Measurements from ENCODE around the gene U2AF2.

The U2AF2 gene

DNA sequence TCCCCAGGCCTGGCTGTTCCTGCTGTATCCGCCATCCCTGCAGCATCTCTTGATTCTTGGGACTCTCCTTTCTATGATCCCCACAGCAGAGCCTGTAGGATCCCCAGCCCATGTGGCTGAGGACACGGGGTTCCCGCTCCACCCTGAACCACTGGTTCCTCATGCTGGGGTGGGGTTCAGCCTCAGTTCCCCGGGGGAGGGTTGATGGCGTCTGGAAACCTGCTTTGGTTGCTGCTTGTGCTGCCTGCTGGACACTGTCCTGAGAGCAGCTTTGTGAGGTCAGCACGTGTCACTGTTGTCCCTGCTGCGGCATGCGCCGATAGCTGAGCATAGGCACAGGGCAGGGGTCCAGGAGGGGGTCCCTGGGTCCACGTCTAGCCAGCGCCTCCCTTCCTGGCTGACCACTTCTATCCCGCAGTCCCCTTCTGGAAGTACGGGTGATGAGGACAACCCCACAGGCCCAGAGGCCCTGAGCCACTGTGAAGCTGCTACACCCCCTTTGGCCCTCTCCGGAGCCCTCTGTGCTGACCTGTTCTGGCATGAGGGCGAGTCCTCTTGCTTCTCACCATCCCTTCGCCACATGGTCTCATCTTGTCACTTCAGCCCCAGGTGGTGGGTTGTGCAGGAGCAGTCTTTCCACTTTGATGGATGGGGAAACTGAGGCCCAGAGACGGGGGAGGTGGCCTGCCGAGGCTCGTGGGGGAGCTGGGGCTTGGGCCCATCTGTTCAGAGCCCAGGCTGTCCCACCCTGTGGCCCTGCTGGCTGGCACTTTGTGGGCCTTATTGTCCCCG is 25.7 kb downstream of the U2AF2 start:
- Histone ChIP-seq H2BK12ac (ENCODE audit: low read length) (no peak overlapping the region), H4K8ac (ENCODE audit: low read depth, low read length) (no peak overlapping the region), H3K4me2 (ENCODE audit: insufficient read depth, low read length, poor library complexity, severe bottlenecking) (peak overlapping the region; percentile 3), H2AK5ac (ENCODE audit: low read depth, low read length) (no peak overlapping the region), H3K27me3 (ENCODE audit: control insufficient read depth in 3 of 3, insufficient read depth in 3 of 3, low read depth in 1 of 3, low read length in 3 of 3) (no peaks in the 10 kb centered on the region), H3K9ac (ENCODE audit: low read depth, low read length, poor library complexity) (no peak overlapping the region), H3K79me1 (ENCODE audit: low read depth, low read length) (peaks cover 26% of the 10 kb centered on the region), H3K18ac (ENCODE audit: low read length) (no peak overlapping the region), H3K4me1 (ENCODE audit: control insufficient read depth in 2 of 2, insufficient read depth in 1 of 2, low read depth in 1 of 2, low read length in 2 of 2) (peaks cover 3 to 9% of the 10 kb centered on the region in 2 donors), H3K23ac (ENCODE audit: low read depth, low read length, poor library complexity) (no peak overlapping the region), H3K4me3 (ENCODE audit: low read length in 2 of 2) (peak overlapping the region in 1 of 2 donors; percentile 21), H2BK120ac (ENCODE audit: low read depth, low read length) (no peak overlapping the region), H3K27ac (replicated peaks; ENCODE audit: low read length) (no peak overlapping the region), H3K14ac (ENCODE audit: low read length) (no peak overlapping the region), H4K91ac (ENCODE audit: low read depth, low read length, poor library complexity) (no peak overlapping the region), H3K36me3 (replicated peaks in 1 of 2; ENCODE audit: control insufficient read depth in 2 of 2, insufficient read depth in 2 of 2, low read length in 2 of 2) (peaks cover 40 to 81% of the 10 kb centered on the region in 2 donors), H3K4ac (ENCODE audit: low read length) (no peak overlapping the region), H2BK15ac (ENCODE audit: low read length) (no peak overlapping the region), H2BK5ac (ENCODE audit: low read length) (no peak overlapping the region), H2AFZ (ENCODE audit: low read length) (no peak overlapping the region), H3K9me3 (replicated peaks in 1 of 2; ENCODE audit: control insufficient read depth in 2 of 2, insufficient read depth in 1 of 2, low read depth in 1 of 2, low read length in 2 of 2) (peaks cover 0 to 2% of the 10 kb centered on the region in 2 donors)
- DNase-seq (ENCODE audit: low spot score): no peak
- no CpG with 5 or more reads among the region's 20 CpGs for WGBS, 2 donors (ENCODE audit: extremely low coverage in 2 of 2, insufficient read length in 2 of 2, insufficient replicate concordance in 1 of 2)

- H3K79me1 ChIP-seq (ENCODE audit: low read depth, low read length): peaks cover 32% of the 10 kb centered on the region
- H3K18ac ChIP-seq (ENCODE audit: low read length): no peak overlapping the region
- peaks cover 45 to 90% of the 10 kb centered on the region in 2 donors for H3K36me3 ChIP-seq (replicated peaks in 1 of 2; ENCODE audit: control insufficient read depth in 2 of 2, insufficient read depth in 2 of 2, low read length in 2 of 2)
- no peak overlapping the region for H3K9ac ChIP-seq (ENCODE audit: low read depth, low read length, poor library complexity)
- no peak overlapping the region for H3K14ac ChIP-seq (ENCODE audit: low read length)
- peaks cover 0 to 2% of the 10 kb centered on the region in 2 donors for H3K9me3 ChIP-seq (replicated peaks in 1 of 2; ENCODE audit: control insufficient read depth in 2 of 2, insufficient read depth in 1 of 2, low read depth in 1 of 2, low read length in 2 of 2)
- H2BK5ac ChIP-seq (ENCODE audit: low read length): no peak overlapping the region
- no peak overlapping the region for H3K4ac ChIP-seq (ENCODE audit: low read length)
- no peak overlapping the region for H2BK12ac ChIP-seq (ENCODE audit: low read length)
- no peak overlapping the region for H3K23ac ChIP-seq (ENCODE audit: low read depth, low read length, poor library complexity)
- H3K4me1 ChIP-seq (ENCODE audit: control insufficient read depth in 2 of 2, insufficient read depth in 1 of 2, low read depth in 1 of 2, low read length in 2 of 2): peaks cover 0 to 4% of the 10 kb centered on the region in 2 donors
- H3K27ac ChIP-seq (replicated peaks; ENCODE audit: low read length): no peak overlapping the region
- H2AFZ ChIP-seq (ENCODE audit: low read length): no peak overlapping the region
- H3K4me3 ChIP-seq (ENCODE audit: low read length in 2 of 2): no peak overlapping the region
- no peak overlapping the region for H4K8ac ChIP-seq (ENCODE audit: low read depth, low read length)
- no peak overlapping the region for H2BK15ac ChIP-seq (ENCODE audit: low read length)
- no CpG with 5 or more reads among the region's 9 CpGs for WGBS, 2 donors (ENCODE audit: extremely low coverage in 2 of 2, insufficient read length in 2 of 2, insufficient replicate concordance in 1 of 2)
- H3K4me2 ChIP-seq (ENCODE audit: insufficient read depth, low read length, poor library complexity, severe bottlenecking): no peak overlapping the region
- H2AK5ac ChIP-seq (ENCODE audit: low read depth, low read length): no peak overlapping the region
- no peak overlapping the region for H4K91ac ChIP-seq (ENCODE audit: low read depth, low read length, poor library complexity)
- H3K27me3 ChIP-seq (ENCODE audit: control insufficient read depth in 3 of 3, insufficient read depth in 3 of 3, low read depth in 1 of 3, low read length in 3 of 3): no peaks in the 10 kb centered on the region
- no peak for DNase-seq (ENCODE audit: low spot score)
- H2BK120ac ChIP-seq (ENCODE audit: low read depth, low read length): no peak overlapping the region
These were observed 26.6 kb downstream of the U2AF2 start for GRCh38 chr19:55681131-55682092.

DNA sequence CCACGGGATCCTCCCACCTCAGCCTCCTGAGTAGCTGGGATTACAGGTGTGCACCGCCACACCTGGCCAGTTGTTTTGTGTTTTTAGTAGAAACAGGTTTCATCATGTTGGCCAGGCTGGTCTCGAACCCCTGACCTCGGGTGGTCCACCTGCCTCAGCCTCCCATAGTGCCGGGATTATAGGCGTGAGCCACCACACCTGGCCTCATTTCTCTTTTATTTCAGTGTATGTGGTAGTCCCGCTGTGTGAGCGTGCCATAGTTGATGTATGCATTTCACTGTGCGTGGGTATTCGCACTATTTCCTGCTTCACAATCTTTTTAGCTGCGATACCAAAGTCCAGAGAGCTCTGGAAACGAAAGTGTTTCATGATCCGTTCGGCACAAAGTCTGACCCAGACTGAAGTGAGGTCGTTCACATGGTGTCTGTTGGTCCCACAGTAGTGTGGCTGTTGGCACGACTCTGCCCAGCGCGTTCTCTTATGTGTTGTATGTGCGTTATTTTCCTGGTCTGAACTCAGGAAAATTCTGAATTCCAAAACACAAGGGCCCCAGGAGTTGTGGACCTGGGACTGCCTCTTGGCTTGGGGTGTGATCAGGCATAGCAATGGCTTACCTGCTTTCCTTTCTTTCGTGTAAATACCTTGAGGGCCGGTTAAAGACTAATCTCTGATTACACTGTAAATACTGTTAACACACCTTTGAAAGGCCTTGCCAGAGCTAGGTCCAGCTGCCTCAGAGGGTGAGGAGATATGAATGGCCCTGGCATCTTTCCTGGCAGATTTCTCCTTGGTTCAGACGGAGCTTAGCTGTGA is 28.8 kb downstream of the U2AF2 start:
- Histone ChIP-seq H3K4ac (ENCODE audit: low read length) (no peak overlapping the region), H4K8ac (ENCODE audit: low read depth, low read length) (no peak overlapping the region), H2AFZ (ENCODE audit: low read length) (no peak overlapping the region), H3K4me2 (ENCODE audit: insufficient read depth, low read length, poor library complexity, severe bottlenecking) (no peak overlapping the region), H2BK120ac (ENCODE audit: low read depth, low read length) (no peak overlapping the region), H3K9ac (ENCODE audit: low read depth, low read length, poor library complexity) (no peak overlapping the region), H3K36me3 (replicated peaks in 1 of 2; ENCODE audit: control insufficient read depth in 2 of 2, insufficient read depth in 2 of 2, low read length in 2 of 2) (peaks cover 39 to 92% of the 10 kb centered on the region in 2 donors), H4K91ac (ENCODE audit: low read depth, low read length, poor library complexity) (no peak overlapping the region), H2BK15ac (ENCODE audit: low read length) (no peak overlapping the region), H2BK12ac (ENCODE audit: low read length) (no peak overlapping the region), H2AK5ac (ENCODE audit: low read depth, low read length) (no peak overlapping the region), H3K27me3 (ENCODE audit: control insufficient read depth in 3 of 3, insufficient read depth in 3 of 3, low read depth in 1 of 3, low read length in 3 of 3) (no peaks in the 10 kb centered on the region), H3K18ac (ENCODE audit: low read length) (no peak overlapping the region), H3K9me3 (replicated peaks in 1 of 2; ENCODE audit: control insufficient read depth in 2 of 2, insufficient read depth in 1 of 2, low read depth in 1 of 2, low read length in 2 of 2) (peaks cover 0 to 2% of the 10 kb centered on the region in 2 donors), H3K23ac (ENCODE audit: low read depth, low read length, poor library complexity) (no peak overlapping the region), H3K79me1 (ENCODE audit: low read depth, low read length) (peaks cover 38% of the 10 kb centered on the region), H3K4me3 (ENCODE audit: low read length in 2 of 2) (no peak overlapping the region), H2BK5ac (ENCODE audit: low read length) (no peak overlapping the region), H3K14ac (ENCODE audit: low read length) (no peak overlapping the region), H3K4me1 (ENCODE audit: control insufficient read depth in 2 of 2, insufficient read depth in 1 of 2, low read depth in 1 of 2, low read length in 2 of 2) (no peaks in the 10 kb centered on the region), H3K27ac (replicated peaks; ENCODE audit: low read length) (no peak overlapping the region)
- DNase-seq (ENCODE audit: low spot score): no peak
- WGBS, 2 donors (ENCODE audit: extremely low coverage in 2 of 2, insufficient read length in 2 of 2, insufficient replicate concordance in 1 of 2): no CpG with 5 or more reads among the region's 22 CpGs
